ELR (cell line): ENCODE results near the gene FGF1.

ENCODE experiments used
- DNase-seq: peaks from one replicate; pipeline ENCODE4 v3.0.0-alpha.2; 2015; ENCODE audit warnings: low read depth

The FGF1 gene

GRCh38 chr5:142696379-142696778 lies 10.5 kb upstream of the FGF1 start:
- no peak for DNase-seq

- peak; percentile 17 for DNase-seq
Observed at GRCh38 chr5:142694092-142694856, 8.4 kb upstream of the FGF1 start.

GRCh38 chr5:142692321-142692894 lies 6.5 kb upstream of the FGF1 start:
- DNase-seq: no peak

GRCh38 chr5:142690667-142691066 lies 4.8 kb upstream of the FGF1 start:
- no peak for DNase-seq

- no peak for DNase-seq
Observed at GRCh38 chr5:142689081-142689480, 3.2 kb upstream of the FGF1 start.

GRCh38 chr5:142688281-142688989 lies 2.5 kb upstream of the FGF1 start:
- no peak for DNase-seq

- no peak for DNase-seq
Observed at GRCh38 chr5:142686968-142687367, 1.1 kb upstream of the FGF1 start.

- DNase-seq: no peak
Observed at GRCh38 chr5:142686210-142686734, 382 bp upstream of the FGF1 start.

GRCh38 chr5:142684508-142685041 lies 1.3 kb downstream of the FGF1 start:
- DNase-seq: no peak

GRCh38 chr5:142683881-142684505 lies 1.9 kb downstream of the FGF1 start:
- no peak for DNase-seq

GRCh38 chr5:142683116-142683515 lies 2.8 kb downstream of the FGF1 start:
- DNase-seq: no peak

GRCh38 chr5:142680605-142681259 lies 5.2 kb downstream of the FGF1 start:
- DNase-seq: peak; percentile 79

- no peak for DNase-seq
Observed at GRCh38 chr5:142679744-142680143, 6.1 kb downstream of the FGF1 start.

GRCh38 chr5:142678529-142678928 lies 7.4 kb downstream of the FGF1 start:
- DNase-seq: no peak

- peak; percentile 52 for DNase-seq
Observed at GRCh38 chr5:142677198-142677597, 8.7 kb downstream of the FGF1 start.

- no peak for DNase-seq
Observed at GRCh38 chr5:142676318-142676717, 9.6 kb downstream of the FGF1 start.

GRCh38 chr5:142674531-142675469 lies 11.1 kb downstream of the FGF1 start:
- DNase-seq: peak; percentile 83

GRCh38 chr5:142671801-142672200 lies 14.1 kb downstream of the FGF1 start:
- peak; percentile 83 for DNase-seq

GRCh38 chr5:142671266-142671665 lies 14.6 kb downstream of the FGF1 start:
- no peak for DNase-seq

GRCh38 chr5:142670804-142671203 lies 15.1 kb downstream of the FGF1 start:
- no peak for DNase-seq

- no peak for DNase-seq
Observed at GRCh38 chr5:142669477-142669876, 16.4 kb downstream of the FGF1 start.
